Body of pancreas (tissue), 4 donors: ENCODE data around the gene AANAT.

Experiments
- POLR2A ChIP-seq, 3 donors: fragments of 450-650 bp; IDR thresholded peaks; one replicate each; pipeline ENCODE4 v1.6.1; 2016; ENCODE audit warnings: antibody characterized with exemption in 3 of 3, mild to moderate bottlenecking in 2 of 3
- TF ChIP-seq, protein P1 (sequence below), 7 experiments: fragments of 450-650 bp in 4 of 7; fragments of 200-600 bp in 3 of 7; sonication (generic) in 3 of 7; IDR thresholded peaks; one replicate each; pipeline ENCODE4 v1.5.1; 2016 to 2019; ENCODE audit warnings: antibody characterized with exemption in 7 of 7

DNA sequence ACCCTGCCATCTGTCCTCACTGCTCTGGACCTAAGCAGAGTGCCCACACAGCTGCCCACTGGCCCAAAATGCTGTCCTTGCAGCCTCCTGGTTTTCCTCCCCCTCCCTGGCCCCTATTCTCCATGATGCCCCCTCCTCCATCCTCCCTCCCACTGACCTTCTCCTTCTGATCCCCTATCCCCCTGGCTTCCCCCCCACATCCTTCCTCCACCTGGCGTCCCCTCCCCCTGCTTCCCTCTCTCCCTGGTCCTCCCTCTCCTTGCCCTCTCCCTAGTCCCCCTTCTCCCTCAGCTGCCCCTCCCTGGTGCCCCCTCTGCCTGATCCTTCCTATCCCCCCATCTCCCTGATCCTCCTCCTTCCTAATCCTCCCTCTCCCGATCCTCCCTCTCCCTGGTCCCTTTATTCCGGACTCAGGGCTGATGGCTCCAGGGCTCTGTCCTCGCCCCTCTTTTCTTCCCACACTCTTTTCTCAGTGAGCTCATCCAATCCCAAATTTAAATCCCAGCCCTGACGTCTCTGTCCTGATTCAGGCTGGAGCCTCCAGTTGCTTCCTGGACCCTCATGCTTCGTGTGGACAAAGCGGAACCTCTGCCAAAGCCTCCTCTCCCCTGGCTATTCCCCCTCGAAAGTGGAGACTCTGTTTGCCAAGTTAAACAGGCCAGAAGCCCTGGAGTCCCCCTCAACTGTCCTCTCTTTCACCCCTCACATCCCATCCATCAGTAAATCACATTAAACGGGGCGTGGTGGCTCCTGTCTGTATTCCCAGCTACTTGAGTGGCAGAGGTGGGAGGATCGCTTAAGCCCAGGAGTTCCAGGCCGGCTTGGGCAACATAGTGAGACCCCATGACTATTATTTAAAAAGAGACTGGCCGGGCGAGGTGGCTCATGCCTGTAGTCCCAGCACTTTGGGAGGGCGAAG is 51.9 kb downstream of the AANAT start:
- TF ChIP-seq POLR2A (IDR thresholded peaks at IDR 0.05) = no peak
- TF ChIP-seq, protein P1, sequence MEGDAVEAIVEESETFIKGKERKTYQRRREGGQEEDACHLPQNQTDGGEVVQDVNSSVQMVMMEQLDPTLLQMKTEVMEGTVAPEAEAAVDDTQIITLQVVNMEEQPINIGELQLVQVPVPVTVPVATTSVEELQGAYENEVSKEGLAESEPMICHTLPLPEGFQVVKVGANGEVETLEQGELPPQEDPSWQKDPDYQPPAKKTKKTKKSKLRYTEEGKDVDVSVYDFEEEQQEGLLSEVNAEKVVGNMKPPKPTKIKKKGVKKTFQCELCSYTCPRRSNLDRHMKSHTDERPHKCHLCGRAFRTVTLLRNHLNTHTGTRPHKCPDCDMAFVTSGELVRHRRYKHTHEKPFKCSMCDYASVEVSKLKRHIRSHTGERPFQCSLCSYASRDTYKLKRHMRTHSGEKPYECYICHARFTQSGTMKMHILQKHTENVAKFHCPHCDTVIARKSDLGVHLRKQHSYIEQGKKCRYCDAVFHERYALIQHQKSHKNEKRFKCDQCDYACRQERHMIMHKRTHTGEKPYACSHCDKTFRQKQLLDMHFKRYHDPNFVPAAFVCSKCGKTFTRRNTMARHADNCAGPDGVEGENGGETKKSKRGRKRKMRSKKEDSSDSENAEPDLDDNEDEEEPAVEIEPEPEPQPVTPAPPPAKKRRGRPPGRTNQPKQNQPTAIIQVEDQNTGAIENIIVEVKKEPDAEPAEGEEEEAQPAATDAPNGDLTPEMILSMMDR (IDR thresholded peaks at IDR 0.05) = no peak
